Head of caudate nucleus (tissue), 42 donors: Measurements from ENCODE around the gene CACNA1D.

Source experiments
- DNase-seq, 42 donors: peaks; one replicate each; pipeline versions ENCODE4 v3.0.0 to v3.0.0-alpha.2; 2020 to 2021; ENCODE audit warnings: mixed read lengths in 7 of 42
- intact Hi-C: fragments of 100-400 bp; cut with DNase I; formaldehyde crosslinking; loops from one replicate; pipeline ENCODE4 v1.15.0; 2022

Gene CACNA1D

DNA sequence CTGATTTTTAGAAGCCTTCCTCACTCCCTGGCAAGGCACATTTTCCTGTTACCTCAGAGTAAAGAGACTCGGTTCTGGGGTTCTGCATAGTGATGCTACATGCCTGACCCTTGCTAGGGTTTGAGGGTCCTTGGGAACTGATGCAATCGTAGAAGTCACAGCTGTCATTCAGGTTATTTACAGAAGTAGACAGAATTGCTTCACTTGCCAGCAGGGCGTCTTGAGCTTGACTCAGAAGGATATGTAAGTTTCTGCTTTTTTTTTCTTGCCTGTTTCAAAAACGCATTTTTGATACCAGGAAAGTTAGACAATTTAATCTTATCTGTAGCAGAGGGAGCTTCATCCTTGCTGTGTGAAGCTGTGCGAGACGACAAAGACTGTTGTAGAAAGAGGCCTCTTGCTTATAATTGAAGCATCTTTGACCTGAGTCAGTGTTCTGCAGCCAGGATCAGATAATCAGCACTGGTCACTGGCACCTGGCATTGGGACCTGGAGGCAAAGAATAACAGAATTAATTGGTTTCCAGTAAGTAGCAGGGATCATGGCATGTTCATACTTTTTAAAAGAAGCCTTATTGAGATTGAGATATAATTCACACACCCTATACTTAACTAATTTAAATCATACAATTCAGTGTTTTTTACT, 24.8 kb downstream of the CACNA1D start:
- DNase-seq, result peak in 1 of 42 donors; percentile 25
- intact Hi-C loops, result no loop called here

DNA sequence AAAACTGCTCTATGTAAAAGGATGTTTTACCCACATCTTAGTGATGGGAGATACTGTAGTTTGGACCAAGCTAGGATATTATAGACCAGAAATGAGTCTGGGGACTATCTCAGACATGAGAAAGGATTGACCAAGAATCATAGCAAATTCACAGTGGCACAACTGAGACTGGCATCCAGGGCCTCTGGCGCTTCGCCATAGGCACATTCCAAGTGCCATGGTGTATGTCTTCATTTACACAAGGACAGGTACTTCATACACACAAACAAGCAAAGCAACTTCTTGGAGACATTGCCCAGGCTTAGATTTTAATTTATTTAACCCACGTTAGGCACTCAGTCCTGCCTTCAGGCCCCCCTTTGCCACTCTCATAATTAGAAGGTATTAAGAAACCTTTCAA, 28.9 kb downstream of the CACNA1D start:
- DNase-seq, result no peak
- intact Hi-C loops, result no loop called here

DNA sequence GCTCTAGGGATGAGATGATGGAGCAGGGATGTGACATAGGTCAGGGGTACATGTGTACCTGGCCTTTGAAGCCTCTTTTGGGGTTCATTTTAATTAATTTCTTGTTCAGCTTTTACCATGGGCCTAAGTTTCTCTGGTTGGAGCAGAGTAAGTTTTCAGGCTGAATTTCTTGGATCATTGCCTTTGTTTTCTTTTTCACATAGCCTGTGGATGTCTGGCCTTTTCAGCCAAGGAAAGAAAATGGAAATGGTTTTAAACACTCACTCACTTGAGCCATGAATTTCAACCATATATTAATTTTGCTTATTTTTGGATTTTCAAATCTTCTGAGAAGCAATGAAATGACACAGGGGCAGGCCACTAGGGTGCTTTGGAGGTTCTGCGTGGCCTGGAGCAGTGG, 30.2 kb downstream of the CACNA1D start:
- intact Hi-C loops, result no loop called here
- DNase-seq, result no peak

DNA sequence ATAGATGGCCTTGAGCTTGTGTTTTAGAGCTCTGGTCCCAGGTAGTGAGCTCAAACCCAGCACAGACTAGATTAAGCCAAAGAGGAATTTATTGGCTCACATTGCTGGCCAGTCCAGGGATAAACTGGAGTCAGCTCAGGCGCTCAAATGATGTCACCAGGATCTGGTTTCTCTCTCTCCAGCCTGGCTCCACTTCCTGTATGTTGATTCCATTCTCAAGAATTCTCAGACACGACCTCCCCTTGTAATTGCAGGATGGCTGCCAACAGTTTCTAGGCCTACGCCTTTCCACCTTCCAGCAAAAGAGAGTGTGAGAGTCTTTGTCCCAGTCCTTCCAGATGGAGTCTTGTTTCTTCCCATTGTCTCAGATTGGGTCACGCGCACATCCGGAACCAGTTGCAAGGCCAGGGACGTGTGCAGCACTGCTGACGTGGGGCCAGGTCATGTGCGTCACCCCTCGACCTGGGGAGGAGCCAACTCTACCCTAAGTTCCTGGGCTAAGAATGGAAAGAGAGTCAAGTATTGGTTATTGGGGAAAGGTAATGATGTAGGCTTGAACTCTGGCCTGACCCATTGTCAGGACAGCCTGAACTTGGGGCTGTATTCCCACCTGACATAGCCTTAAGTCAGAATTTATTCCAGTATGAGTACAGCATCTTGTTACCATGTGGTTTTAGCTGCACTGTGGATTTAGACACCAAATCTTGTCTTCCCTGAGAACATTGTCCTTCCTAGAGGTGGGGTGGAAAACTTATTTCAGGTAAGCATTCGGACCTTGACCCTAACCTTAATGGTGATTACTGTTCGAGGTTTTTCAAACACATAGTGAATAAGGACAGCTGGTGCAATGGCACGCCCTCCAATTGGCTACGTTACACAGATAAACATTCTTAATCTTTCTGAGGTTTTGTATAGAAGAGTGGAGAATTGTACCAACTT, 31.6 kb downstream of the CACNA1D start:
- intact Hi-C loops, result no loop called here
- no peak for DNase-seq

DNA sequence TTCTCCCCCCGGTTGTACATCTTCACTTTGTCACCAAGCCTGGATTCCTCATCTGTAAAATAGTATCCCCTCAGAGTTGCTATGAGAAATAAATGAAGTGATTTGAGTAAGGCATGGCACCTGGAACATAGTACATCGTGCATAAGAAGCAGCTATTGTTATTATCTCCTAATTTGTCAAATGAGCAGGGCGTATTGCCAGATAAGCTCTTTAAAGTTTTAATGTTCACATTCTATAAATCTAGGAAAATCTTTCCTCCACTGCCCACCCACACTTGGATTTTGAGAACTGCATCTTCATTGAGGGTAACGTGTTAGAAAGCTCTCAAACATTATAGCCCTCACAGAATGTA, 32.3 kb downstream of the CACNA1D start:
- no peak for DNase-seq
- intact Hi-C loops, result no loop called here

DNA sequence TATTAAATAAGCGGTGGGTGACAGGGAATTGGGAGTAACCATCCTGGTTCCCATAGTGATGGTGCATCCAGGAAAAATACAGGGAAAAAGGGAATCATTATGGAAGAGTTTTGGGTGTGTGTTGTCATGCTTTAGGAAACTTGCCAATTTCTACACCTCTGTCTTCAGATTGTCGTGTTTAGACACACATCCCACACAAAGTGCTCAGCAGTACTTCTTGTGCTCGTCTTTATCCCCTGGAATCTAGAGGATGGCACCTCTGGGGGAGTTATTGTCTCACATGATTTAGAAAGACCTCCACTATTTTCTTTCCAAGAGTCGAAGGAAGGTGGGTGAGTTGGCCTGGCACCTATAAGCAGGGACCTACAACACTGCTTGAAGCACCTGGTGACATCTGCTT, 35.8 kb downstream of the CACNA1D start:
- peak in 13 of 42 donors; percentile 12 to 58 (median 33) for DNase-seq
- intact Hi-C loops, result no loop called here

DNA sequence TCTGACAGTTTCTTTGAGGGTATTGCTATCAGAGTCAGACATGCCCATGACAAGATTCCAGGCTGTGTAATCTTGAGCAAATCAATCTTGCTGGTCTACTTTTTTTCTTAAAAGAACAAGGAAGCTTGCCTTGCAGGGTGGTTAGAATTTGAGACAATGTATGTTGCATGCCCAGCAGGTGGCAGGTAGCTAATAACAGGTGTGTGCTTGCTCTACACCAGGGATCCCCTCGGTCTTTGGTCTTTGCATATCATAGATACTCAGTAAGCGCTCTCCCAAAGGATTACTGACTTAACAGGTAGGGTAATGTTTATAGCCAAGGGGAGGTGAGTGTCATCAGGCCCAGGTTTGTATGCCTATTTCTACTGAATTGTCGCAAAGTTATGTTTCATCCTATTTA, 37.3 kb downstream of the CACNA1D start:
- intact Hi-C loops, result no loop called here
- no peak for DNase-seq

DNA sequence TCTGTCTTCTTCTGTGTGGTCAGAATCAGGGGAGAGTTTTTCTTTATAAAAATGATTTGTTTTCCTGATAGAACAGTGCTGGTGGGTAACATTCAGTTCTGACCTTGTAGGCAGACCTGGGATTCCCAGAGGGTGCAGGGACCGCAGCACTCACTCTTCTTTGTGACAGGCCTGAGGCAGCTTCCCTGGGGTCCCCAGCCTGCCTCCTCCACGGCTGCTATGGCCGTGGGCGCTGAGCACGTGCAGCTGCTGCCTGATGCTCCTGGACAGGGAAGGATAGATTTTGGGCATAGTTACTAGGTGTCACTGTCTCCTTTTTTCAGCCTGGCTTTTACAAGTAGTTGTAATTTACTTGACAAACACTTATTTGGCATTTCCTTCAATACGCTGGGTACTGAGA, 39.1 kb downstream of the CACNA1D start:
- intact Hi-C loops, result no loop called here
- no peak for DNase-seq

DNA sequence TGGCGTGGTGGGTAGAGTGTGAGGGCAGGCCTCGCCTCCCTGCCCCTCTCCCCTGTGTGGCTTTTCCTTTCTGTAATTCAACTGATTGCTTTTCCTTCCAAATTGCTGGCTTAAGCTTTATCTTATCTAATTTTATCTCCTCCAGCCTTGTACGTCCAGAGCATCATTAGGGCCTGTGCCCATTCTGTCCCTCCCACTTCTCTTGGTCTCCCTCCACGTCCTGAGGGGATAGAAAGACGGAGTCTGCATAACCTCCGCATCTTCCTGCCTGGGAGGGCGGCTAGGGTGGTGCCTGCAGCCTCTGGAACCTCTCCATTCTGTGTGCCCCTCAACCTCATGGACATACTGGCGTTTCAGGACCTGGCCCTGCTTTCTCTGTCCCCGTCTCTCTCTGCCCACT, 39.8 kb downstream of the CACNA1D start:
- intact Hi-C loops, result no loop called here
- no peak for DNase-seq

DNA sequence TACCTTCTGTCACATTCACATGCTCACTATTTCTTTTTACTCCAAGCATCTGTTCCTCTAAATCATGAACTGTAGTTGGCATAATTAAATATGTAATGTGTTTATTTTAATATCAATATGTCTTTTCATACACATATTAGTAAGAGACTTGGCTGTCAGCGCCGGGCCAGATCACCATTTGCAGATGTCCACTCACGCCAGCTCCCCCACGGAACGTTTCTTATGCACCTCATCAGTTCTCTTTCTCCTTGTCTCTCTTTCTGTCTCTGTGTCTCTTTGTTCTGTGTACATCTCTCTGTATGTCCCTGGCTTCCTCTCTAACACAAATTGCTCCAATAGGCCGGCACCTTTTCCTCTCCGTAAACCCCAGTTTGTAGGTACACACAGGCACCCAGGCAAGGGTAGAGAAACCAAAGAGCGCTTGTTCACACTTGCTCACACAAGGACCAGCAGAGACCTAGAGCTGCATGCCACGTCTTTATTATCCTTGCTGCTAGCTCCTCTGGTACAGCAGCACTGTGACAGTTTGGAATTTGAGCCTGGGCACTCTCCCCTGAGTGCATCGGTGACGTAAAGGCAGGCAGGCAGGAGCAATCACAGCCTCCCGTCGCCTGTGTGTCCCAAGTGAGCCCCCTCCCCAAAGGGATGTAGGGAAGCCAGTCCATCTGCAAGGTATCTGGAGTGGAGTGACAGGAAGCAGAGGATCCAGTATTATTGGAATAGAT, 40.4 kb downstream of the CACNA1D start:
- intact Hi-C loops, result no loop called here
- DNase-seq, result no peak

DNA sequence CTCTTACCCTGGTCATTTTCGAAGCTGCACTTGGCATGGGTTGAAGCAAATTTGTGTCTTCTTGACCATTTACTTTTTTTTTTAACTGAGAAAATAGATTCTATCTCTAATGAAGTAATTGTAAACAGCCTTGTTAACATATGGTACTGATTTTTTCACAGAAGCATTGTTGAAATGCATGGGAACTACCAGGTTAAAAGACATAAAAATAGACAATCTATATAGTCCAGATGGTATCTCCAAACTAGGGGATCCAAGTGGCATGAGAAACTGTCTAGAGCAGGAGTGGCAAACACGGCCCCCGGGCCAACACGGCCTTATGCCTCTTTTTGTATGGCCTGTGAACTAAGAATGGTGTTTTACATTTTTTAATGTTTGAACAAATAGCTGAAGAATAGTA, 41.9 kb downstream of the CACNA1D start:
- intact Hi-C loops, result no loop called here
- no peak for DNase-seq

DNA sequence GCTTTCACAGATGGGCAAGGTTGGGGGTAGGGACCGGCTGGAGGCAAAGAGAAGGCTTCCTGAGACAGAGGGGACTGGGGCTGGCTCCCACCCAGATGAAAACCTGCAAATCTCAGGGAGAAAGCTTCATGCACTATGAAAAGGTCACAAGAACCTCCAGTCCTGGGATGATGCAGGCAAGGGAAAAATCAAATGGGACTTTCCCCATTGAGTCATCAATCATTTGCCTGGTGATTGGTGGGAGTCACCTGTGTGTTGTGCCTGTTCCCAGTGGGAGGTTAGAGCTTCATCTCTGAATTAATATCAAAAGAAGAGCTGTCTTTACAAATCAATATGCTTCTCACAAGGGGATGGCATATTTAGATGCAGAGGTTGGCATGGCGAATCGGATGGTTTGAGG, 49.9 kb downstream of the CACNA1D start:
- peak in 5 of 42 donors; percentile 9 to 51 (median 16) for DNase-seq
- intact Hi-C loops, result no loop called here

DNA sequence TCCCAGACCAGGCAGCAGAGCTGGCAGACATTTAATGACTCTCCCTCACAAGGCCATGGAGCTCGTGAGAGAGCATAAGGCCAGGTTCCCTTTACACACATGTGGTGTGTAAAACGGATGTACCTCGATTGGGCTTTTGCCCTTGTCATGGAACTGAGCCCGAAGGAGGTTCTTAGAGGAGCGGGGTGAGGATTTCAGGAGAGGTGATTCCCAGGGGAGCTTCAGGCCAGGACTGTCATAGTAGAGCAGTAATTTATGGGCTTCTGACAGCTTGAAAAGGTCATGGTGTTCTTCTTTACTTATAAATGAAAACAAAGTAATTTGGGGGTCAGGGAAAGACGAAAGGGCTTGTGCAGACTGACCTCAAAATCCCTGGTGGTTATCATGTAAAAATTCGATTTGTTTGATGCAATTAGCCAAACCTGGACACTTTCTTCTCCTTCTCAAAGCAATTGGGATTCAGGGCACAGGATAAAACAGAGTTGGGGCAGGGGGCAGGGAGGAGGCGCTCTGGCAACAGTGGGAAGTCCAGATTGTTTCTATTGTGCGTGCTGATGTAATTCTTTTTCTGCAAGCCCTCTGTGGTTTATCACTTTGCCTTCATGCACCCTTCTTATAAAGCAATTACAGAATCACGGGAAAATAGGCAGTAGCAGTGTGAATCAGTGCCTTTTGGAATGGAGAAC, 51.0 kb downstream of the CACNA1D start:
- DNase-seq, result no peak
- intact Hi-C loops, result no loop called here

DNA sequence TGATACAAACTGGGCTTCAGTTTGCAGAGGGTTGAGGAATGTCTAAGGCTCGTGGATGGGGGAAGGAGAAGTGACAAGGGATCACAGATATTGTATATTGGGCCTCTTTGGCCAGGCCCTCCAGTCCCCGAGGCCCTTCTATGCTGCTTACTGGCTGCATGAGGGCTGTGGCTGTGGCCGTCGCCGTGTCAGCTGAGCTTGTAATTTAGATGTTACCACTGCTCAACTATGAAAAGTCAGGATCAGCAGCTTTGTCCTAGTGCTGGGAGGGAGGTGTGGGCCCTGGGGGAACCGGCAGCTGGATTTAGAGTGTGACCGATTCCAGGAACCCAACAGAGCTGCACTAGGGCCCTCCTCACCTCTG, 51.6 kb downstream of the CACNA1D start:
- no peak for DNase-seq
- intact Hi-C loops, result no loop called here

DNA sequence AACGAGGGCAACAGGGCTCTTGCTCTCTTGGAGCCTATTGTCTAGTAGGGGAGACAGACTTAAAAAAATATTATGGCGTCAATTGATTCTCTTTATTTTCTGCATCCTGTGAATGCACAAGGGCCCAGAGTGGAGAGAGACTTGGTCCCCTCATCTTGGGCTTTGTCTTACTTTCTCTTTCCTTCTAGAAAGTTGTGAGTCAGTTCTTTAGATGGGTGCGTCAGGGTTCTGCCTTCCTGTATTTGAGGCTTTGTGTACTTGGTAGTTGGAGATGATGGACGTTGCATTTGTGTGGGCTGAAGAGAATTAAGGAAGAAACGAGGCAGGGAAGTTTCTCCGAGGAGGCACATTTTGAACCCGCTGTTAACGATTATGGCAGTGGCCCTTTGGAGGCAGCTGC, 52.9 kb downstream of the CACNA1D start:
- DNase-seq, result no peak
- intact Hi-C loops, result no loop called here

DNA sequence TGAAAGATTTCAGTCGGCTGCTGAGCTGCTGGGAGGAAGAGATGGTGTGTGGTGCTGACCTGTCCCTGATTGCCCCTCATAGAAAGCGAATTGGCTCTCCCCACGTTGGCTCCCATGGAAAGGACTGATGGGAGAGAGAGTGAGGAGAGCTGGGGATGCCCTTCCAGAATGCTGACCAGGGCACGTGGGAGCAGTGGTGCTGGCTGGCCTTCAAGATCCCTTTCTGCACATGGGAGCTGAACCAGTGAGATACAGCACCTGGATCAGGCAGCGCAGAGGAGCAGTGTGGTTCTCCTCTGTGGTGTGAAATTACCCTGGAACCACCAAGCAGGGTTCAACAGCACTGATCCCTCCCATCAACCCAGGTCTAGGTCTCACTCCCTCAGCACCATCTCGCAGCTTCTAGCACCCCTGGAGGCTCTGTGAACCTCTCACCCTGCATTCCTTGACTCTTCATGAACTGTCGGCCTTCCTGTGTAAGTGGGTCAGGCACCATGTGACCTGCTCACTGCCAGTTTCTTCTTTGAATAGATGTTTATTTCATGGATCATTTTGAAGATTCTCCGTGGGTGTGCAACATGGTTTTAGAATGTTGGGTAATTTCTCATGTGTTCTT, 55.7 kb downstream of the CACNA1D start:
- DNase-seq, result peak in 2 of 42 donors; percentile 10 to 16
- intact Hi-C loops, result no loop called here

DNA sequence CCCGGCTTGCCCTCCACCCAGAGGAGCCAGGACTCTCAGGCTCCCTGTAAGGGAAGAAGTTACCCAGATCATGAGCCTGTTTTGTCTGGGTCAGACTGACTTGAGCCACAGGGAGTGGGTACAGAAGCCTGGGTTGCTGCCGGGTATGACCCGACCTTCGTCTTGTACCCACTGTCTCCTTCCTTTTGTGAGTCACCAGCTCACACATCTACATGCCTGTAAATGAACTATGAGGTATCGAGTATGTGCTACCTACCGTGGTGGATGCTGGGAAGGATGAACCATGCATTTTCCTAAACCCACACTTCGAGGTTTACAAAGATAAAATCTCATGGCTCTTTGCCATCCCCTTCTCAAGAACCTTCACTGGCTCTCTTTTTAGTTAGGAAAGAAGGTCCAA, 56.9 kb downstream of the CACNA1D start:
- intact Hi-C loops, result no loop called here

DNA sequence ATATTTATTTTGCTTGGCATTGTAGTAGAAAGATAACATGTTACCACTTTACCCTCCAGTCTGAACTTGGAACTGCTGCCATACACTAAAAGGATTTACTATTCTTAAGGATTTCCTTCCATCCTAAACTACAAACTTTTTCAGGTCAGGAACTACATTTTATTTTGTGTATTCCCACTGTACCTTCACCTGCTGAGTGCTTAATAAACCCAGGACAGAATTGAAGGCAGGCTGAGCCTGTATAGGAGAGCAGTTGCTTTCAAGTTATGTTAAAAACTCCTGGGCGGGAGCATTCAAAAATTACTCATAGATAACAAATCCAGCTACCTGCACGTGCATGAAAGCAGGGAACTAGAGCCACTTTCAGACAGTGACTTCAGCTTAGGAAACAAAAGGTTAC, 58.3 kb downstream of the CACNA1D start:
- intact Hi-C loops, result no loop called here
- no peak for DNase-seq

More for the DNA sequence above, 56.9 kb downstream of the CACNA1D start:
- DNase-seq, result no peak

DNA sequence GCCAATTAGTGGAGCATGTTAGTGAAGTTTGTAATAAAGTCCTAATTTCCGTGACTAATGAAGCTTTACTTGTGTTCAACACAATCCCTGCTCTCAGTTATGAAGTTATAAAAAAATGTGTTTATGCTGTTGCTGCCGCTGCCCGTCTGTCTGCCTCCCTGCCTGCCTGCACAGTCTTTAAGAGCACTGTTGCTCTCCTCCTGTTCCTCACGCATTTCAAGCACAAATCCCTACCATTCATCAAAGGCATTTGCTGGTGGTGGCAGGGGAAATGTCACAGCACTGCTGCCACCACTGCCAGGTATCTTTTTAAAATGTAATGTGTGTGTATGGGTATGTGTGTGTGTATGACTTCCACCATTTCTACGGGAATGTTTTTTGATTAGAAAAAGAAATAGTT, 58.8 kb downstream of the CACNA1D start:
- intact Hi-C loops, result no loop called here
- DNase-seq, result no peak
